ENCODE data around the gene ANKRD28.
"Not testable (repeated sequence)": the region's sequence is repeated elsewhere in the genome, so short reads cannot be mapped to it uniquely, and the experiment has no call there.

Gene ANKRD28

DNA sequence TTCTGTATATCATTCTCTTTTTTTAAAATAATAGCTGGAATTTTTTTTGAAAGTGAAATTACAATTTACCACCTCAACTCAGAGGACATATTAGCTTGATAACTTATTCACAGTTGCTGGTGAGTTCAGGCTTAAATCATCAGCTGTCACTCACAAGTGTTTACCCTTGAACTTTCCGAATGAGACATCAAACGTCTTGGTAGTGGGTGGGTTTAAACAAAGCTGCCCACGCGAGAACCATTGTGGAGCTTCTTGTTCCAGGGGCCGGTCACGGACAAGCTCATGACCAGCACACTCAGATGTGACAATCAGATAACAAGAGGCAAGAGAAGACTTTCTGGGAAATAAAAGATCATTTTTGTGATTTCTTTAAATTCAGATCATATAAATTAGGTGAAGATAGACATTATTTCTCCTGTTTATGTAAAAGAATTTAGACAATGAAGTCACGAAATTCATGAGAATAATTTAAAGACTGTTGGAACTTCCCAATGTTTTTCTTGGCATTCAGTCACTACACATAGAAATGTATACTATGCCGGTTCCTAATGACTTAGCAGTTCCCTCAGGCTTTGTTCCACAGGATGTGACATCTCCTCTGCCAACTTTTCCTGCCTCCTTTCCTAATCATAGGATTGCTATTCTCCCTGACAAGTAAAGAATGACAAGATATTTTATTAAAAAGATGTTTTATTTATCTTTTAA is 167.0 kb downstream of the ANKRD28 start:
- DNase-seq (ENCODE audit: low read depth, low spot score): no peak
- no peak overlapping the region for H3K4me3 ChIP-seq (ENCODE audit: low read length)

- DNase-seq (ENCODE audit: low read depth, low spot score): peak; percentile 70
- H3K4me3 ChIP-seq (ENCODE audit: low read length): no peak overlapping the region
Measured at GRCh38 chr3:15629860-15630597, 167.8 kb downstream of the ANKRD28 start.

DNA sequence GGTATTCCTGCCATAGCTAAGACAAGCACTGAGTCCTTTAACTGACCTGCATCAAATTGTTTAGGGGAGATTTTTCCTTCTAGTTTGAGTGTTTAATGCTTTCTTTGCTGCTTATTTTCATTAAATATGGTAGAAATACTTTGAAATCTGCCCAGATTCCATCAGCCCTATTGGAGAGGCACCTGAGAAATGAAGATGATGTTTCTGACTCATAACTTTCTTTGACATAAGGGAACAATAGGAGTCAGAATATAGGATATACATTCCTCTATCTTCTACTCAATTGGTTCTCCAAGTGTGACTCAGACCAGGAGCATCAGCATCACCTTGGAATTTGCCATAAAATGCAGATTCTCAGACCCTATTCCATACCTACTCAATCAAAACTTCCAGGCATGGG is 168.8 kb downstream of the ANKRD28 start:
- DNase-seq (ENCODE audit: low read depth, low spot score): no peak
- no peak overlapping the region for H3K4me3 ChIP-seq (ENCODE audit: low read length)

DNA sequence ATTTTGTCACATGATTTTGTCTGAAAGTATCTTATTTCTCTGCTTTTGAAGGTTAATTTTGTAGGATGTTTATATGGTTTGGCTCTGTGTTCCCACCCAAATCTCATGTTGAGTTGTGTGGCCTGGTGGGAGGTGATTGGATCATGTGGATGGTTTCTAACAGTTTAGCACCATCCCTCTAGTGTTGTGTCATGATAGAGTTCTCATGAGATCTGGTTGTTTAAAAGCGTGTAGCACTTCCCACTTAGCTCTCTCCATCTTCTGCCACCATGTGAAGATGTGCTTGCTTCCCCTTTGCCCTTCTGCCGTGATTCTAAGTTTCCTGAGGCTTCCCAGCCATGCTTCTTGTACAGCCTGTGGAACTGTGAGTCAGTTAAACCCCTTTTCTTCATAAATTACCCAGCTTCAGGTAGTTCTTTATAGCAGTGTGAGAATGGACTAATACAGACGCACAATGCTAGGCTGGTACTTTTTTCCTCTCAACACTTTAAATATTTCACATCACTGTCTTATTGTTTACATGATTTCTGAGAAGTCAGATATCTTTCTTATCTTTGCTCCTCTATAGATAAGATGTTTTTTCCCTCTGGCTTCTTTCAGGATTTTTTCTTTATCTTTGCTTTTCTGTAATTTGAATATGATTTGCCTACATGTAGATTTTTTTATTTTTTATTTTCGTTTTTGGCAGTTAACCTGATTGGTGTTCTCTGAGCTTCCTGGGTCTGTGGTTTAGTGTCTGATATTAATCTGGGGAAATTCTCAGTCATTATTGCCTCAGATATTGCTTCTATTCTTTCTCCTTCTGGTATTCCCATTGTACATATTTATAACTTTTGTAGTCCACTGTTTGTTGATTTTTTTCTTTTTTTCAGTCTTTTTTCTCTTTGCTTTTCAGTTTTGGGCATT is 174.0 kb downstream of the ANKRD28 start:
- DNase-seq (ENCODE audit: low read depth, low spot score): no peak

GRCh38 chr3:15619659-15620464 is 177.9 kb downstream of the ANKRD28 start:
- DNase-seq (ENCODE audit: low read depth, low spot score); H3K4me3 ChIP-seq (ENCODE audit: low read length): not testable (repeated sequence)

More for the DNA sequence above, 174.0 kb downstream of the ANKRD28 start:
- H3K4me3 ChIP-seq (ENCODE audit: low read length): no peak overlapping the region

Data from Jurkat, Clone E6-1 (cell line).